PC-3 (cell line): ENCODE data around the gene GRK3.

ENCODE experiments used
- CTCF ChIP-seq: fragments of 300-600 bp; sonication (generic); conservative IDR thresholded peaks from 2 replicates; pipeline ENCODE4 v1.5.1; 2017; ENCODE audit warnings: antibody characterized with exemption, low read depth, mild to moderate bottlenecking, low read length
- EZH2phosphoT487 ChIP-seq: fragments of 300-600 bp; sonication (generic); IDR thresholded peaks from 2 replicates; pipeline ENCODE4 v1.6.1; 2018; ENCODE audit warnings: mild to moderate bottlenecking, antibody characterized with exemption, low read length, borderline replicate concordance

GRCh38 chr22:25694196-25694907 is 129.9 kb downstream of the GRK3 start:
- TF ChIP-seq EZH2phosphoT487 = no peak
- no peak for TF ChIP-seq CTCF
